ENCODE measurements around the gene TMEM138. TPM values are rescaled to one million over a fixed set of nuclear protein-coding genes. Genes with fewer than 3 reads are reported as not detected.

TMEM138 gene
- total and polyA plus RNA-seq, 2 of the 13 experiments (the other 11 are each of a cell fraction or from before 2014, with no cell fraction given) = 43.5 to 61.0 TPM

DNA sequence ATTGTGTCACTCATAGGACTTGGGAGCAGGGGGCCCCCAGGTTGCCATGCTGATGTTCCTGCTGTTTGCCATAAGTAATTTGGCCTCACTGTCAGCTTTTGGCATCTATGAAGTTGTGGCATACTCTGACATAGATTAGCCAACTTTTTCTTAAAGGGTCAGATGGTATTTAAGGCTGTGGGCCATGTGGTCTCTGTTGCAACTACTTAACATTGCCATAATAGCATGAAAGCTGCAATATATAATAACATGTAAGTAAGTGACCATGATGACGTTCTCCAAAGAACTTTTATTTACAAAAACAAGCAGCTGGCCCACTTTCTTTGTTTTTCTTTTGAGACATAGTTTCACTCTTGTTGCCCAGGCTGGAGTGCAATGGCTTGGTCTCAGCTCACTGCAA, 28.0 kb downstream of the TMEM138 start:
- Histone ChIP-seq H3K36me3 (replicated peaks in 1 of 2; ENCODE audit: control insufficient read depth in 1 of 2, insufficient read depth in 2 of 2, low read length in 2 of 2) (peaks cover 0 to 4% of the 10 kb centered on the region in 2 experiments; a peak in 4 of 5 replicates), H3K9me3 (ENCODE audit: low read length) (peaks cover 4% of the 10 kb centered on the region), H2AFZ (ENCODE audit: low read length) (no peak overlapping the region), H3K9ac (ENCODE audit: insufficient read depth, low read depth, low read length) (no peak overlapping the region), H3K4me1 (ENCODE audit: insufficient read depth, low read length) (peaks cover 25% of the 10 kb centered on the region), H3K4me2 (ENCODE audit: low read depth, low read length) (no peak overlapping the region), H3K4me3 (replicated peaks in 1 of 3; ENCODE audit: insufficient read depth in 1 of 3, low read depth in 2 of 3, low read length in 3 of 3) (no peak overlapping the region), H4K20me1 (ENCODE audit: insufficient read depth, low read length) (no peaks in the 10 kb centered on the region), H3K27me3 (ENCODE audit: control insufficient read depth in 1 of 2, insufficient read depth in 2 of 2, low read length in 2 of 2) (no peaks in the 10 kb centered on the region), H3K27ac (ENCODE audit: extremely low read length, insufficient read depth, low read length) (no peak overlapping the region), H3K79me2 (ENCODE audit: insufficient read depth, low read length) (no peaks in the 10 kb centered on the region)
- ATAC-seq = no peak
- ChIA-PET CTCF (ENCODE audit: low intra/inter-chr PET ratio, low total read pairs) (no interaction called here), POLR2A (interaction anchor here (0.8 to 3.0 kb wide), 3 partner anchors 28 to 91 kb away, joined by 3 to 16 read pairs (median 5); partner anchors contain the start of genes CYB561A3 and TMEM138)
- WGBS (ENCODE audit: low lambda C conversion rate) = 70% methylated on average over 1 of the region's 1 CpG
- in situ Hi-C loops (cut with HindIII; ENCODE audit: extremely low pct_ligation_motif_present, low pct_unique_long_range_greater_than_20kb) = no loop called here
- intact Hi-C loops (cut with micrococcal nuclease; ENCODE audit: unreplicated experiment) = no loop called here
- TF ChIP-seq ZBTB42 (CRISPR knock-in tag; IDR thresholded peaks at IDR 0.05) = no peak
- TF ChIP-seq, protein P1, sequence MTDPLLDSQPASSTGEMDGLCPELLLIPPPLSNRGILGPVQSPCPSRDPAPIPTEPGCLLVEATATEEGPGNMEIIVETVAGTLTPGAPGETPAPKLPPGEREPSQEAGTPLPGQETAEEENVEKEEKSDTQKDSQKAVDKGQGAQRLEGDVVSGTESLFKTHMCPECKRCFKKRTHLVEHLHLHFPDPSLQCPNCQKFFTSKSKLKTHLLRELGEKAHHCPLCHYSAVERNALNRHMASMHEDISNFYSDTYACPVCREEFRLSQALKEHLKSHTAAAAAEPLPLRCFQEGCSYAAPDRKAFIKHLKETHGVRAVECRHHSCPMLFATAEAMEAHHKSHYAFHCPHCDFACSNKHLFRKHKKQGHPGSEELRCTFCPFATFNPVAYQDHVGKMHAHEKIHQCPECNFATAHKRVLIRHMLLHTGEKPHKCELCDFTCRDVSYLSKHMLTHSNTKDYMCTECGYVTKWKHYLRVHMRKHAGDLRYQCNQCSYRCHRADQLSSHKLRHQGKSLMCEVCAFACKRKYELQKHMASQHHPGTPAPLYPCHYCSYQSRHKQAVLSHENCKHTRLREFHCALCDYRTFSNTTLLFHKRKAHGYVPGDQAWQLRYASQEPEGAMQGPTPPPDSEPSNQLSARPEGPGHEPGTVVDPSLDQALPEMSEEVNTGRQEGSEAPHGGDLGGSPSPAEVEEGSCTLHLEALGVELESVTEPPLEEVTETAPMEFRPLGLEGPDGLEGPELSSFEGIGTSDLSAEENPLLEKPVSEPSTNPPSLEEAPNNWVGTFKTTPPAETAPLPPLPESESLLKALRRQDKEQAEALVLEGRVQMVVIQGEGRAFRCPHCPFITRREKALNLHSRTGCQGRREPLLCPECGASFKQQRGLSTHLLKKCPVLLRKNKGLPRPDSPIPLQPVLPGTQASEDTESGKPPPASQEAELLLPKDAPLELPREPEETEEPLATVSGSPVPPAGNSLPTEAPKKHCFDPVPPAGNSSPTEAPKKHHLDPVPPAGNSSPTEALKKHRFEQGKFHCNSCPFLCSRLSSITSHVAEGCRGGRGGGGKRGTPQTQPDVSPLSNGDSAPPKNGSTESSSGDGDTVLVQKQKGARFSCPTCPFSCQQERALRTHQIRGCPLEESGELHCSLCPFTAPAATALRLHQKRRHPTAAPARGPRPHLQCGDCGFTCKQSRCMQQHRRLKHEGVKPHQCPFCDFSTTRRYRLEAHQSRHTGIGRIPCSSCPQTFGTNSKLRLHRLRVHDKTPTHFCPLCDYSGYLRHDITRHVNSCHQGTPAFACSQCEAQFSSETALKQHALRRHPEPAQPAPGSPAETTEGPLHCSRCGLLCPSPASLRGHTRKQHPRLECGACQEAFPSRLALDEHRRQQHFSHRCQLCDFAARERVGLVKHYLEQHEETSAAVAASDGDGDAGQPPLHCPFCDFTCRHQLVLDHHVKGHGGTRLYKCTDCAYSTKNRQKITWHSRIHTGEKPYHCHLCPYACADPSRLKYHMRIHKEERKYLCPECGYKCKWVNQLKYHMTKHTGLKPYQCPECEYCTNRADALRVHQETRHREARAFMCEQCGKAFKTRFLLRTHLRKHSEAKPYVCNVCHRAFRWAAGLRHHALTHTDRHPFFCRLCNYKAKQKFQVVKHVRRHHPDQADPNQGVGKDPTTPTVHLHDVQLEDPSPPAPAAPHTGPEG (CRISPR knock-in tag; IDR thresholded peaks at IDR 0.05) = no peak
- TF ChIP-seq, protein P2, sequence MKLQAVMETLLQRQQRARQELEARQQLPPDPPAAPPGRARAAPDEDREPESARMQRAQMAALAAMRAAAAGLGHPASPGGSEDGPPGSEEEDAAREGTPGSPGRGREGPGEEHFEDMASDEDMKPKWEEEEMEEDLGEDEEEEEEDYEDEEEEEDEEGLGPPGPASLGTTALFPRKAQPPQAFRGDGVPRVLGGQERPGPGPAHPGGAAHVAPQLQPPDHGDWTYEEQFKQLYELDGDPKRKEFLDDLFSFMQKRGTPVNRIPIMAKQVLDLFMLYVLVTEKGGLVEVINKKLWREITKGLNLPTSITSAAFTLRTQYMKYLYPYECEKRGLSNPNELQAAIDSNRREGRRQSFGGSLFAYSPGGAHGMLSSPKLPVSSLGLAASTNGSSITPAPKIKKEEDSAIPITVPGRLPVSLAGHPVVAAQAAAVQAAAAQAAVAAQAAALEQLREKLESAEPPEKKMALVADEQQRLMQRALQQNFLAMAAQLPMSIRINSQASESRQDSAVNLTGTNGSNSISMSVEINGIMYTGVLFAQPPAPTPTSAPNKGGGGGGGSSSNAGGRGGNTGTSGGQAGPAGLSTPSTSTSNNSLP (IDR thresholded peaks at IDR 0.05; ENCODE audit: low read depth, low read length) = no peak
- TF ChIP-seq, protein P3, sequence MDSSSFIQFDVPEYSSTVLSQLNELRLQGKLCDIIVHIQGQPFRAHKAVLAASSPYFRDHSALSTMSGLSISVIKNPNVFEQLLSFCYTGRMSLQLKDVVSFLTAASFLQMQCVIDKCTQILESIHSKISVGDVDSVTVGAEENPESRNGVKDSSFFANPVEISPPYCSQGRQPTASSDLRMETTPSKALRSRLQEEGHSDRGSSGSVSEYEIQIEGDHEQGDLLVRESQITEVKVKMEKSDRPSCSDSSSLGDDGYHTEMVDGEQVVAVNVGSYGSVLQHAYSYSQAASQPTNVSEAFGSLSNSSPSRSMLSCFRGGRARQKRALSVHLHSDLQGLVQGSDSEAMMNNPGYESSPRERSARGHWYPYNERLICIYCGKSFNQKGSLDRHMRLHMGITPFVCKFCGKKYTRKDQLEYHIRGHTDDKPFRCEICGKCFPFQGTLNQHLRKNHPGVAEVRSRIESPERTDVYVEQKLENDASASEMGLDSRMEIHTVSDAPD (CRISPR knock-in tag; IDR thresholded peaks at IDR 0.05) = no peak
- TF ChIP-seq RARA (CRISPR knock-in tag; IDR thresholded peaks at IDR 0.05) = no peak
- no peak for TF ChIP-seq CBX1 (IDR thresholded peaks at IDR 0.05; ENCODE audit: low read depth)
- no peak for TF ChIP-seq KLF16 (CRISPR knock-in tag; IDR thresholded peaks at IDR 0.05)
- TF ChIP-seq TAF15 (IDR thresholded peaks at IDR 0.05; ENCODE audit: low read depth, low read length, poor library complexity, severe bottlenecking) = no peak
- no peak for TF ChIP-seq ZNF431 (CRISPR knock-in tag; IDR thresholded peaks at IDR 0.05; ENCODE audit: borderline replicate concordance, low read depth)
- no peak for TF ChIP-seq SIX4 (CRISPR knock-in tag; IDR thresholded peaks at IDR 0.05)
- TF ChIP-seq RARG (CRISPR knock-in tag; IDR thresholded peaks at IDR 0.05; ENCODE audit: low read depth) = no peak
- TF ChIP-seq RELA (CRISPR knock-in tag; IDR thresholded peaks at IDR 0.05) = no peak
- no peak for TF ChIP-seq ZNF263 (CRISPR knock-in tag; IDR thresholded peaks at IDR 0.05)
- TF ChIP-seq ZNF260 (CRISPR knock-in tag; IDR thresholded peaks at IDR 0.05; ENCODE audit: borderline replicate concordance, low read depth) = no peak
- no peak for TF ChIP-seq ZC3H13 (CRISPR knock-in tag; IDR thresholded peaks at IDR 0.05)
- no peak for TF ChIP-seq TCF7L2 (IDR thresholded peaks at IDR 0.05; ENCODE audit: low read depth, low read length)
- no peak for TF ChIP-seq KDM3A (CRISPR knock-in tag; IDR thresholded peaks at IDR 0.05; ENCODE audit: low read depth)
- no peak for TF ChIP-seq MEF2D (CRISPR knock-in tag; IDR thresholded peaks at IDR 0.05)
- FAIRE-seq = no peak
- DNase-seq (ENCODE audit: low spot score) = no peak
- BruUV-seq (replicated peaks) = no TSS peak
